ENCODE data around the gene TENM4. TPM values are rescaled to one million over a fixed set of nuclear protein-coding genes. Genes with fewer than 3 reads are reported as not detected.

Gene TENM4
- total and polyA plus RNA-seq, 2 of the 13 experiments (the other 11 are each of a cell fraction or from before 2014, with no cell fraction given): not detected

- no peak for TF ChIP-seq ARID5B (CRISPR knock-in tag; IDR thresholded peaks at IDR 0.05)
- TF ChIP-seq ZNF724P (CRISPR knock-in tag; IDR thresholded peaks at IDR 0.05; ENCODE audit: borderline replicate concordance): no peak
- TF ChIP-seq, protein P1, sequence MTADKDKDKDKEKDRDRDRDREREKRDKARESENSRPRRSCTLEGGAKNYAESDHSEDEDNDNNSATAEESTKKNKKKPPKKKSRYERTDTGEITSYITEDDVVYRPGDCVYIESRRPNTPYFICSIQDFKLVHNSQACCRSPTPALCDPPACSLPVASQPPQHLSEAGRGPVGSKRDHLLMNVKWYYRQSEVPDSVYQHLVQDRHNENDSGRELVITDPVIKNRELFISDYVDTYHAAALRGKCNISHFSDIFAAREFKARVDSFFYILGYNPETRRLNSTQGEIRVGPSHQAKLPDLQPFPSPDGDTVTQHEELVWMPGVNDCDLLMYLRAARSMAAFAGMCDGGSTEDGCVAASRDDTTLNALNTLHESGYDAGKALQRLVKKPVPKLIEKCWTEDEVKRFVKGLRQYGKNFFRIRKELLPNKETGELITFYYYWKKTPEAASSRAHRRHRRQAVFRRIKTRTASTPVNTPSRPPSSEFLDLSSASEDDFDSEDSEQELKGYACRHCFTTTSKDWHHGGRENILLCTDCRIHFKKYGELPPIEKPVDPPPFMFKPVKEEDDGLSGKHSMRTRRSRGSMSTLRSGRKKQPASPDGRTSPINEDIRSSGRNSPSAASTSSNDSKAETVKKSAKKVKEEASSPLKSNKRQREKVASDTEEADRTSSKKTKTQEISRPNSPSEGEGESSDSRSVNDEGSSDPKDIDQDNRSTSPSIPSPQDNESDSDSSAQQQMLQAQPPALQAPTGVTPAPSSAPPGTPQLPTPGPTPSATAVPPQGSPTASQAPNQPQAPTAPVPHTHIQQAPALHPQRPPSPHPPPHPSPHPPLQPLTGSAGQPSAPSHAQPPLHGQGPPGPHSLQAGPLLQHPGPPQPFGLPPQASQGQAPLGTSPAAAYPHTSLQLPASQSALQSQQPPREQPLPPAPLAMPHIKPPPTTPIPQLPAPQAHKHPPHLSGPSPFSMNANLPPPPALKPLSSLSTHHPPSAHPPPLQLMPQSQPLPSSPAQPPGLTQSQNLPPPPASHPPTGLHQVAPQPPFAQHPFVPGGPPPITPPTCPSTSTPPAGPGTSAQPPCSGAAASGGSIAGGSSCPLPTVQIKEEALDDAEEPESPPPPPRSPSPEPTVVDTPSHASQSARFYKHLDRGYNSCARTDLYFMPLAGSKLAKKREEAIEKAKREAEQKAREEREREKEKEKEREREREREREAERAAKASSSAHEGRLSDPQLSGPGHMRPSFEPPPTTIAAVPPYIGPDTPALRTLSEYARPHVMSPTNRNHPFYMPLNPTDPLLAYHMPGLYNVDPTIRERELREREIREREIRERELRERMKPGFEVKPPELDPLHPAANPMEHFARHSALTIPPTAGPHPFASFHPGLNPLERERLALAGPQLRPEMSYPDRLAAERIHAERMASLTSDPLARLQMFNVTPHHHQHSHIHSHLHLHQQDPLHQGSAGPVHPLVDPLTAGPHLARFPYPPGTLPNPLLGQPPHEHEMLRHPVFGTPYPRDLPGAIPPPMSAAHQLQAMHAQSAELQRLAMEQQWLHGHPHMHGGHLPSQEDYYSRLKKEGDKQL (CRISPR knock-in tag; IDR thresholded peaks at IDR 0.05; ENCODE audit: low read depth): no peak
- TF ChIP-seq ZNF564 (CRISPR knock-in tag; IDR thresholded peaks at IDR 0.05): no peak
- TF ChIP-seq HDAC2 (CRISPR knock-in tag; IDR thresholded peaks at IDR 0.05): no peak
- TF ChIP-seq TGIF2 (CRISPR knock-in tag; IDR thresholded peaks at IDR 0.05): no peak
Measured at GRCh38 chr11:78698612-78699011, 742.2 kb downstream of the TENM4 start (continued).

Data from HepG2 (cell line).